ENCODE measurements around the gene RAB35.

- TF ChIP-seq EZH2phosphoT487 (IDR thresholded peaks at IDR 0.05; ENCODE audit: borderline replicate concordance, low read length) (no peak), CTCF (IDR thresholded peaks at IDR 0.05; ENCODE audit: low read depth, low read length, poor library complexity, severe bottlenecking) (no peak)
Measured at GRCh38 chr12:120067084-120067869, 49.3 kb downstream of the RAB35 start.
